OCI-LY3 (cell line): Measurements from ENCODE around the gene NT5C3A.

ENCODE experiments used
- CTCF ChIP-seq: fragments of 200-600, 300-600 bp; sonication (generic); IDR thresholded peaks from 2 replicates; pipeline ENCODE4 v1.5.1; 2014; ENCODE audit warnings: antibody characterized with exemption, low read length, low read depth
- EZH2phosphoT487 ChIP-seq: fragments of 200-600 bp; shearing (Covaris generic); IDR thresholded peaks from 2 replicates; pipeline ENCODE4 v1.6.1; 2018; ENCODE audit warnings: antibody characterized with exemption, mixed run types, low read depth

DNA sequence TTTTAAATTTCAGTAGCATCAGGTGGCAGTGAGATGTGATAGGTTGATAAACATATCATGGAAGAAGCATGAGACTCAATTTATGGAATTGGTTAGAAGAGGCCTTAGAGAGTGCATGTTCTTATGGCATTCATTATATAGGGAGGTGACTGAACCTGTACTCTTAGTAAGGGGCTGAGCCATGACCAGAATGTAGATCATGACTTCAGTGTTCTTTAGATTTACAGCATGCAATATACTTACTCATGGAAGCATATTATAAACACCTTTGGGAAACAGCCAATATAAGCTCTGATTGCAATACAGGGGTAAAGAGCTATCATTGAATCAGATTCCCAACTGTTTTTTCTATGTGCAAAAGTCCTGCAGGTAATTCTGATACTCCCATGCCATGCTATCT is 50.2 kb downstream of the NT5C3A start:
- TF ChIP-seq CTCF = no peak
- TF ChIP-seq EZH2phosphoT487 = no peak
